ENCODE results near the gene ADAMTSL3.

ADAMTSL3 gene

DNA sequence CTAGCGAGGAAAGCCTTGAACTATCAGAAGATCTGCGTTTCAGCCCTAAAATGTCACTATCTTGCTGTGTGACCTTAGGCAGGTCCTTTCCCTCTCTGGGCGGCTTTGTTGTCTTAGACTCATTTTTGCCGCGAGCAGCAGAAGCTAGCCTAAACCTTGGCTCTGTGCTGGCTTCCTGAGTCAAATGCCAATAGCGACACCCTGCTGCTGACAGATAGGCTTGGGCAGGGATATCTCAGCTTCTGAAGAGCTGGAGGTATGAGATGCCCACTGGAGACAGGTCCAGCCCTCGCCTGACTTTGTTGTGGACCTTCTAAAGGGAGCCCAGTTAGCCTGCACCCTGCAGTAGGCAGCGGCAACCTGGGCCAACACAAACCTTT is 1.3 kb downstream of the ADAMTSL3 start:
- DNase-seq = no peak

- DNase-seq = no peak
Observed at GRCh38 chr15:83656192-83656591, 2.3 kb downstream of the ADAMTSL3 start.

DNA sequence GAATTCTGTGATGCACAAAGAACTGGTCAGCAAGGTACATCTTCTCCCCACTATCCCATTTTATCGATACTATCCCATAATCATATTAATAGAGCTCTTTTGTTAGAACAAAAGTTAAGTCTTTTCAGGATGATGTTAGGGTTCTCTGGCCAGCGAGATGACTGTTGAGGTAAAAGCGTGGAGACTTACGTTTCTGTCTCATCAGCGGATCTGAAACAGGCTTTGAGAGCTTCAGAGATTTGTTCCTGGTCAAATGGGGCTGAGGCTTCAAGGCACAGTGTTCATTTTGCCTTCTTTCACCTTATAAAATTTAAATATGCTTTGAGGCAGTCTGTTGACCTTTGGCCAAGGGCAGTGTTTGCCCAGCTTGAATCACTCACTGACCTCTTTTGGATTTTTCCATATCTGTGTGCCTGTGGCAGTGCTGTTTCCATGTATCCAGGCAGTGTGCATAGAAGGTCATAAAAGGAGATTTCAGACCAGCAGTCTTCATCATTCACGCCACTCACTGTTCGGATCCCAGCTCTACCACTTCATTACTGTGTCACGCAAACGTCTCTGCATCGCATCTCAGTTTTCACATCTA is 3.1 kb downstream of the ADAMTSL3 start:
- no peak for DNase-seq

DNA sequence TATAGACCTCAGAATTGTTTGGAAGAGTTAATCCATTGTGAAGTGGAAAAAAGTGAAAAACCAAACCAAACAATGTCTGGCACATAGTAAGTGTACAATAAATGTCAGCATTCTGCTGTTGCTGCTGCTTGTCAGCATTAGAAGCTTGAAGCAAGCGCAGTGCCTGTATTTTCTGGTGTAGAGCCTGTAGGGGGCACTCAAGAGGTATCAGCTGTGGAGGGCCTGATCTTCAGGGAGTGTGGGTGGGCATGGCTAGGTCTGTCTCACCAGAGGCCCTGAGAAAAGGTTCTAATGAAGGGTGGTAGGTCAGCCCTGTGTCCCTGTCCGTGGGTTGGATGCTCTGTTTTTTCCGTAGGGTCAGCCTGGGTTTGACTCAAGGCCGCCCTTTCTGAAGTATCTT is 3.6 kb downstream of the ADAMTSL3 start:
- DNase-seq = no peak

DNA sequence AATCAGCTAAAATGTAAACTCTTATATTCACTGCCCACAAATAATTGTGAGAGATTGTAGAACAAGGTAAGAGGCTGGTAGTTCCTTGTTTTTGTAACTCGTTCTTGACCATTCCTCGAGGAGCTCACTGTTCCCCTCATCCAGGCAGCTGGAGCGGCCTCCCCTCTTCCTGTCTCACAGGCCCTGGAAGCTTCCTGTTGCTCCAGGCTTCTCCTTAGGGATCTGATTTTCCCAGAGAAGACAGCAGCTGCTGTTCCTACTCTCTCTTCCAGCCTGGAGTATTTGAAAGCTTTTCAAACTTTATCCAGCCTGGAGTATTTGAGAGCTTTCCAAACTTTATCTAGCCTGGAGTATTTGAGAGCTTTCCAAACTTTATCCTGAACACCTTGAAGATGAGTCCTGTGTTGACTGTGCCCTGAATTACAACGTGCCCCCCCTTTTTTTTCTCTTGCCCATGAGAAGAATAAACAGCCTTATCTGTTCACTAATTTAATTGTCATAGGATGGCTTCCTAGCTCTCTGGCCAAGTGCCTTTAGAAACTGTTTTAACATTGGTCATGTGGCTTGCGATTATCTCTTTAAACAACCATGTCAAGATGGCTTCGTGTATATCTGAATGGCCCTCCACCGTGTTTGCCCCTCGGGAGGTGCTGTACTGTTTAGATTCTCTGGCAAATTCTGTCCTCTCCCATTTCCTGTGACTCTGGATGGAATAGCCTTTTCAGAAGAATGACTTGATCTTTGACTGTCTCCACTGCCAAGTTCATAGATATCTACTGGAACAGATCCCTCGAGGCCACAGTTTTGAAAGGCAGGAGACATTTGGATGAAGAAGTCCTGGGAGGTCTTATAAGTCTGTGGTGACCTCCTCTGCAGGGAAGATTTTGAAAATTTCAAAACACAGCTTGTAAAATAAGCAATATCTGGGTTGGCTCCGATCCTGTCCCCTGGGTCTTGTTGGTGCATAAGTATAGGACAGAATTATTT is 4.8 kb downstream of the ADAMTSL3 start:
- no peak for DNase-seq

GRCh38 chr15:83659417-83659812 is 5.5 kb downstream of the ADAMTSL3 start:
- DNase-seq = no peak

DNA sequence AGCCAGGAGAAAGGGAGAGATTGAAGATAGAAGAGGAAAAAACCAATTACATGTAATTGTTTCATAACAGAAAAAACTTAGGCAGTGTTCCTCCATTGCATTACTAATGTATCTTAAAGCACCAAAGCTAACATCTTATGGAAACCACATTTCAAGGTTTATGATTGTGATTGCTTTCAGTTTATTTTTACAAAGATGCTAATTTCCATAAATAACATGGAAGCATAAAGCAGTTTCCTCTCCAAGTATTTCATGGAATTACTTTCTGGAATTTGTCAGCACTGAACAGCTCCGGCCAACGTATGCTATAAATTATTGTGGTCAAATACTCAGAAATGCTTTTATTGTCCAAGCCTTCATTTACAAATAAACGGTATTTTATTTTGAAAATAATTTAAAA is 11.6 kb downstream of the ADAMTSL3 start:
- DNase-seq = no peak

DNA sequence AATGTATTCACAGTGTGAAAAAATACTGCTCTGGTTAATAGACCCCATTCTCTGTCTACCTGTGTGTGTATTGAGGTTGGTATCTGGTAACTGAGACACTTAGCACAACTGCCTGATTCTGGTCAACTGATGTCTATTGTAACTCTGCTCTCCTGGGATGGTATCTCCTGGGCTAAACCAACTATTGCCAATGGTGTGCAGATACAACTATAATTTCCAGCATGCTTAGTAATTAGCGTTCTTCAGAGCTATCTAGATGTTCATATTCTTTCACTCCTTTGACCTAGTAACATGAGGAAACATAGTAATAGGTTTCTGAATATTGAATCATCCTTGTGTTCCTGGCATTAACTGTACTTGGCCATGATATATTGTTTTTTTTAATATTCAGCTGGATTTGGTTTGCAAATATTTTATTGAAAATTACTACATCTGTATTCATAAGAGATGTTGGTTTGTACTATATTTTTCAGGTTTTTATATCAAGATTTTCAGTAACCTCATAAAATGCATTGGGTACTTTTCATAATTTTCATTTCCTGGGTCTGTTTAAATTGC is 16.8 kb downstream of the ADAMTSL3 start:
- no peak for DNase-seq

- no peak for DNase-seq
Observed at GRCh38 chr15:83671603-83672002, 17.7 kb downstream of the ADAMTSL3 start.

DNA sequence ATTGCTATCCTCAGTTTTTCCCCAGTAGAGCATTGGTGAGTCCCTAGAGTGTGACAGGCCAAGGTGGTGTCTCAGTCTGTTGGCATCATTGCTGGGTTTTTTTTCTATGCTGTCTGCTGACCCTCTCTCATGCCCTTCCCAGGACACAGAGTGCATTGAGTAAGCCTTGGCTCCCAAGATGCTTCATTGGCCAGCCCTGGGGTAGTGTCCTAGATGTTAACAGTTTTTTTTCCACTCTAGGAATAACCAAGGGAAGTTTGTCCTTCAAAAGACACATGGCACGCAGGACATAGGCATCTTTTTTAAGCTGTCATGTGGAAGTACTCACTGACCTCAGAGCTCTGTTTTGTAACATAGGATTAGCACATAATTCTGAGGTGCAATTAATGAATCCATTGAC is 19.5 kb downstream of the ADAMTSL3 start:
- DNase-seq = no peak

DNA sequence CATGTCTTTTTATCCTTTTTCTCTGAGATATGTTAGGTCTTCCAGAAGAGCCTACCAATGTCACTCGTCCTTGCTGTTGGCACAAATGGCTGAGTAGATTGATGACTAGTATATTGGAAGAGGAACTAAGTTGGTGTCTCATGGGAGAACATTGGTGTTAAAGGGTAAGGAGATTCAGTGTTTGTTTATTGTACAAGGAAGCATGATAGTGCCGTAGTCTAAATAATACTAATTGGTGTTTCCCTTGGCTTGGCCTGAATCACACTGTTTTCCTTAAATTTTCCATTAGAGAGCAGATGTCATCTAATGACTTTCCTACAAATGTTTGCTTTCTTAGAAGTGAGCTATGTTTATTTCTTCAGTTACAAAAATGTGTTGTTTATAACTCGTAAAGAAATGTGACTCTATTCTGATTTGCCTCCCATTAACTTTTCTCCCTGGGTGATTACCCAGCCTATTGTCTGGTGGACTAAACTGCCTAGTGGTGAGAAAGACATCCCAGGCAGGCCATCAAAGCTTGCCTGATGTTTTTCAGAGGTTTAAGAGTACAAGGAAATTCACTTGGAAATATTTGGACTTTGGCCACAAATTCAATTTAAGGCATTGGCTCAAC is 28.7 kb downstream of the ADAMTSL3 start:
- DNase-seq = no peak

- DNase-seq = no peak
Observed at GRCh38 chr15:83685916-83686332, 32.0 kb downstream of the ADAMTSL3 start.

DNA sequence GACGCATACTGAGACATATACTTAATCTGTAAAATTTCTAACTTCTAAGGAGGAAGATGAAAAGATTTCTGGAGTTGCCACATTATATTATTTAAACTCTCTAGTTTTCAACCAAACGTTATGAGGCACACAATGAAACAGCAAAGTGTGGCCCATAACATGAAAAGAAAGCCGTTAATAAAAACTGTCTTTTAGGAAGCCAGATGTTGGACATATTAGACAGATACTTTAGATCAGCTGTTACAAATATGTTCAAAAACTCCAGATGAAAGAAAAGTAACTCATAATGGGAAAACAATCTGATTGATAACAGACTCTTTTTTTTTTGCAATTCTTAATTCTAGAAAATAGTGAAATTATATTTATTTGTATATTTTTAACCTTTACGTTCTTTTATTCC is 34.3 kb downstream of the ADAMTSL3 start:
- no peak for DNase-seq

DNA sequence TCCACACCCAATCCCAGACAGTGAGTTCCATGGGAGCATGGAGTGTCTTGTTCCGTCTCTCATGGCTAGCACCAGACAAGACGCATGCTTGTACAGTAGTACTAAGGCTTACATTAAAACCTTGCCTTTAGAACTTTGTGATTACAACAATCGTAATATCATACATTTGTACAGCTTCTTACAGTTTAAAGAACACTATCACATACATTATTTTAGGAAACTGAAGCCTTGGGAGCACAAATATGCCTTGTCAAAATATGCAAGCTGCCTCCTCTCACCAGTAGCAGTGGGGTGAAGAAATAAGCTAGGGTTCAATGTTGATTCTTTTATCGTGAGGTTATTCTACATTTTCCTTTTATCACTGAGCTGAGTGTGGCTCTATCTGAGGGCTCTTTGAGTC is 36.8 kb downstream of the ADAMTSL3 start:
- DNase-seq = no peak

DNA sequence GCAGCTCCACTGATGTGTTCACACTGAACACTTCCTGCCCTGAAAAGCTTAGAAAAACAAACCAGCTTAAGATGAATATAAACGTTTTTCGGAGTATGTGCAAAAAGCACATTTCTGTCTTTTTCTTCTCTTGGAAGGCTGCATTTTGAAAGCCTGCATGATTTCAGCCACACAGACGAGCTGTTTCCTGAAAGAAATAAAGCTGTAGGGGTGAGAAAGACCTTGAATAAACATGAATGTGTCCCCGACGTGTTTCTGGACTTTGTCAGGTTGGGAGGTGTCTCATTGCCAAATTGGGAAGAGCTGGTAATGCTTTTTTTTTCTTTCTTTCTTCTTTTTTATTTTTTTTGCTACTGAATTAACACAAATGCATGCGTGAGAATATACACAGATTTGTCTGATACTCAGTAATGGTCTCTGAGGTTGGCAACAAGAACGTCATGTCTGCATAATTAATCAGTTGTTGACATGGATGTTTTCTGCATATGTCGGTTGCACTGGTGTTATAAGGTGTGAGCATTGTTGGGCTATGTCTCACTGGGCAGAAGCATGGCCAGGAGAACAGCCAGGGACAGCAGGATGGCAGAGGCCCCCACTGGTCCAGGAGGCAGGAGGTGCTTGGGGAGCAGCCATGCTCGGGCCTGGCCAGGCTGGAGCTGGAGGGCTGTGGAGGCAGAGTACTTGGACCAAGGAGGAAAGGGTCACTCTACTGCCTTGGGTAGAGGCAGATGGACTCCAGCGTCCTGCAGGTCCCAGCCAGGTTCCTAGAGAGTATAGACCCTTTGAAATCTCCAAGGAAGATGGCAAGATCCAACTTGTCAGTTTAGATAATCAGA is 39.0 kb downstream of the ADAMTSL3 start:
- no peak for DNase-seq

DNA sequence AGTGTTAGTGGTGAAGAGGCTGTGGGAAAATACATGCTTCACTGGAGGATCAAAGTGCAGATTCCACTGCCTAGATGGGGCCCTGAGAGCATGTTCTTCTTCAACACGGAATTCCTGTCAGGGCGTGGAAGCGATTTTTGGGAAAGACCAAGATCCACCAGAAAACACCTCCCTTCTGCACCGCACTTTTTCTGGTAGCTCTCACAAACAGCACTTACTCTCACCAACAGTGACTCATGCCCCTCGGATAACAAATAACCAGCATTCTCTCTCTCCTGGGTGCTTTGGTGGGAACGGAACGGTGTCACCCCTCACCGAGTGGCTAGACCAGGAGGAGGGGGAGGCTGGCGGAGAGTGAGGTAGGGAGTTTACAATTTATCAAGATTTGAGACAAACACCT is 40.1 kb downstream of the ADAMTSL3 start:
- DNase-seq = no peak

GRCh38 chr15:83694536-83694935 is 40.6 kb downstream of the ADAMTSL3 start:
- DNase-seq = no peak

- DNase-seq = no peak
Observed at GRCh38 chr15:83695246-83695645, 41.3 kb downstream of the ADAMTSL3 start.

- DNase-seq = no peak
Observed at GRCh38 chr15:83695901-83696425, 42.0 kb downstream of the ADAMTSL3 start.

DNA sequence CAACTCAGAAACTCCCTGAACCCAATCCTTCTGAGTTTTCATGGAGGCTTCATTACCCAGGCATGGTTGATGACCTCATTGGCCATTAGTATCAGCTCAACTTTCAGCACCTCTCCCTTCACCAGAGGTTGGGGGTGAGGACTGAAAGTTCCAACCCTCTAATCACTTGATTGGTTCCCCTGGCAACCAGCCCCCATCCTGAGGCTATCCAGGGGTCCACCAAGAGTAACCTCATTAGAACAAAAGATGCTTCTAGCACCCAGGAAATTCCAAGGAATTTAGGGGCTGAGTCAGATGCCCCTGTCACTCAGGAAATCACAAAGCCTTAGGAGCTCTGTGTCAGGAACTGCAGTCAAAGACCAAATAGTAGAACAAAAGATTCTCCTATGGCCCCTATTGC is 43.8 kb downstream of the ADAMTSL3 start:
- DNase-seq = no peak

- no peak for DNase-seq
Observed at GRCh38 chr15:83698294-83698693, 44.4 kb downstream of the ADAMTSL3 start.

DNA sequence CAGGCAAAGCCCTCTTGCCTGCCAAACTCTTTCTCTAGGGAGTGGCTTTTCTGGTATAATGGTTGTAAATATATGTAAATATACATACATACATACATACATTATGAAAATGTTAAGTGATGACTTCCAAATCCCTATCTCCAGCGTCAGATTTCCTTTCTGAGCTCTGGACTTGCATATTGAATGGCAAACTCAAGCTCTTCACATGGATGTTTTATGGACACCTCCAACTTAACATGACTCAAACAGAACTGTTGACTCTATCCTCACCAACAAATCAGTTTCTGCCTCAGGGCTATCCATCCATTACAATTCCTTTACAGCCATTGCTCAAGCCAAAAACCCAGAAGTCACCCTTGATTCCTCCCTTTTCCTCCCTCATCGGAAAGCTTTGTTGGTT is 45.1 kb downstream of the ADAMTSL3 start:
- no peak for DNase-seq

DNA sequence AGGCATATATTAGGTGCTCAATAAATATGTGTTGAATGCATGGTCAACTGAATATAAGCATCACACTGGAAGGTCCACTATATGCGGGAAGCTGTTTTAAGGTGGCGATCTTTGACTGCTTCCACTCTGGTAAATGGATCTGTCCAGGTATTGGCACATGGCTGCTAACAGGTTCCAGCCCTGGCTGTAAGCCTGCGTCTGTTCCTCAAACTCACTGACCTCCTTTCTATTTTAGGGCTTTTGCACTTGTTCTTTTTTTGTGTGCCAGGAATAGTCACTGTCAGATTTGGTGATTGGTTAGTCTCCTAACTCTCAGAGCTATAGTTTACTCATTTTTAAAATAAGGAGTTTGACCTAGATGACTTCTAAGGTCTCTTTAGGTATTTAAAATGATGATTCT is 46.2 kb downstream of the ADAMTSL3 start:
- no peak for DNase-seq
